Rectal smooth muscle tissue (tissue), 1 donor: ENCODE data around the gene CCNL2.

Experiments used
- H3K27ac ChIP-seq: one replicate; pipeline ENCODE4 v1.7.0; 2013; ENCODE audit warnings: low read depth, low read length, inconsistent platforms
- H3K27me3 ChIP-seq: one replicate; pipeline ENCODE4 v1.7.0; 2013; ENCODE audit warnings: low read length; ENCODE audit not compliant: control insufficient read depth, insufficient read depth
- H3K36me3 ChIP-seq: one replicate; pipeline ENCODE4 v1.7.0; 2013; ENCODE audit warnings: low read length; ENCODE audit not compliant: control insufficient read depth, insufficient read depth
- H3K4me1 ChIP-seq: one replicate; pipeline ENCODE4 v1.7.0; 2013; ENCODE audit warnings: low read length; ENCODE audit not compliant: control insufficient read depth, insufficient read depth
- H3K4me3 ChIP-seq: one replicate; pipeline ENCODE4 v1.7.0; 2013; ENCODE audit warnings: low read length
- H3K9ac ChIP-seq: one replicate; pipeline ENCODE4 v1.7.0; 2013; ENCODE audit warnings: low read length

CCNL2 gene

GRCh38 chr1:1367315-1367714 is 31.8 kb downstream of the CCNL2 start:
- Histone ChIP-seq H3K4me1 (peaks cover 4% of the 10 kb centered on the region), H3K36me3 (no peaks in the 10 kb centered on the region), H3K27ac (no peak overlapping the region), H3K4me3 (no peak overlapping the region), H3K9ac (no peak overlapping the region), H3K27me3 (no peaks in the 10 kb centered on the region)

- Histone ChIP-seq H3K4me3 (no peak overlapping the region), H3K36me3 (no peaks in the 10 kb centered on the region), H3K9ac (no peak overlapping the region), H3K27me3 (no peaks in the 10 kb centered on the region), H3K27ac (no peak overlapping the region), H3K4me1 (peaks cover 4% of the 10 kb centered on the region)
Measured at GRCh38 chr1:1366699-1367066, 32.5 kb downstream of the CCNL2 start.

- Histone ChIP-seq H3K27me3 (no peaks in the 10 kb centered on the region), H3K36me3 (no peaks in the 10 kb centered on the region), H3K4me1 (peaks cover 7% of the 10 kb centered on the region), H3K9ac (no peak overlapping the region), H3K4me3 (no peak overlapping the region), H3K27ac (no peak overlapping the region)
Measured at GRCh38 chr1:1365875-1366698, 33.0 kb downstream of the CCNL2 start.

- Histone ChIP-seq H3K27me3 (peaks cover 3% of the 10 kb centered on the region), H3K9ac (no peak overlapping the region), H3K36me3 (no peaks in the 10 kb centered on the region), H3K4me3 (no peak overlapping the region), H3K27ac (no peak overlapping the region), H3K4me1 (peaks cover 20% of the 10 kb centered on the region)
Measured at GRCh38 chr1:1364266-1364665, 34.9 kb downstream of the CCNL2 start.

- Histone ChIP-seq H3K4me1 (peaks cover 25% of the 10 kb centered on the region), H3K27ac (peak overlapping the region; percentile 72), H3K9ac (no peak overlapping the region), H3K4me3 (no peak overlapping the region), H3K36me3 (no peaks in the 10 kb centered on the region), H3K27me3 (peaks cover 3% of the 10 kb centered on the region)
Measured at GRCh38 chr1:1361982-1362423, 37.1 kb downstream of the CCNL2 start.

GRCh38 chr1:1361233-1361981 is 37.7 kb downstream of the CCNL2 start:
- peak overlapping the region; percentile 44 for H3K4me3 ChIP-seq

GRCh38 chr1:1360506-1361169 is 38.5 kb downstream of the CCNL2 start:
- peaks cover 25% of the 10 kb centered on the region for H3K4me1 ChIP-seq
- H3K27ac ChIP-seq: peak overlapping the region; percentile 88
- H3K36me3 ChIP-seq: no peaks in the 10 kb centered on the region
- peaks cover 3% of the 10 kb centered on the region for H3K27me3 ChIP-seq
- peak overlapping the region; percentile 44 for H3K4me3 ChIP-seq
- H3K9ac ChIP-seq: no peak overlapping the region

More at GRCh38 chr1:1361233-1361981, 37.7 kb downstream of the CCNL2 start:
- H3K36me3 ChIP-seq: no peaks in the 10 kb centered on the region
- peak overlapping the region; percentile 72 for H3K27ac ChIP-seq
- H3K9ac ChIP-seq: no peak overlapping the region
- peaks cover 3% of the 10 kb centered on the region for H3K27me3 ChIP-seq
- peaks cover 25% of the 10 kb centered on the region for H3K4me1 ChIP-seq

GRCh38 chr1:1359664-1360468 is 39.3 kb downstream of the CCNL2 start:
- Histone ChIP-seq H3K36me3 (no peaks in the 10 kb centered on the region), H3K4me1 (peaks cover 25% of the 10 kb centered on the region), H3K27ac (peak overlapping the region; percentile 88), H3K4me3 (peak overlapping the region; percentile 21), H3K9ac (no peak overlapping the region), H3K27me3 (peaks cover 3% of the 10 kb centered on the region)

- Histone ChIP-seq H3K9ac (peak overlapping the region; percentile 10), H3K27ac (peak overlapping the region; percentile 88), H3K4me3 (peak overlapping the region; percentile 81), H3K27me3 (peaks cover 3% of the 10 kb centered on the region), H3K36me3 (no peaks in the 10 kb centered on the region), H3K4me1 (peaks cover 27% of the 10 kb centered on the region)
Measured at GRCh38 chr1:1359308-1359663, 39.8 kb downstream of the CCNL2 start.

- H3K4me3 ChIP-seq: peak within 1 kb of the TSS; percentile 81
- peak within 1 kb of the TSS; percentile 49 for H3K9ac ChIP-seq
- peaks cover 3% of the 10 kb centered on the region for H3K27me3 ChIP-seq
- peak within 1 kb of the TSS; percentile 88 for H3K27ac ChIP-seq
- peaks cover 27% of the 10 kb centered on the region for H3K4me1 ChIP-seq
- H3K36me3 ChIP-seq: no peaks in the 10 kb centered on the region
Measured at GRCh38 chr1:1358433-1359271, 40.5 kb downstream of the CCNL2 start, which contains the start of gene MXRA8. Gene MXRA8, minus strand, starts transcription at chr1:1358555. Its CDS starts 51 bp downstream, at chr1:1358504.

GRCh38 chr1:1357871-1358432 is 41.2 kb downstream of the CCNL2 start:
- peak overlapping the region; percentile 49 for H3K9ac ChIP-seq
- H3K27ac ChIP-seq: peak overlapping the region; percentile 88
- peaks cover 27% of the 10 kb centered on the region for H3K4me1 ChIP-seq

More at GRCh38 chr1:1357871-1358432, 41.2 kb downstream of the CCNL2 start:
- Histone ChIP-seq H3K27me3 (peaks cover 5% of the 10 kb centered on the region), H3K4me3 (peak overlapping the region; percentile 81), H3K36me3 (no peaks in the 10 kb centered on the region)
